COLO829 (cell line): ENCODE data around the gene IFTAP.
"Not testable (repeated sequence)": the region's sequence is repeated elsewhere in the genome, so short reads cannot be mapped to it uniquely, and the experiment has no call there.

Experiments used
- DNase-seq: peaks from one replicate; pipeline ENCODE4 v3.0.0; 2012; ENCODE audit warnings: low spot score

The IFTAP gene

GRCh38 chr11:36638556-36638955 is 44.3 kb downstream of the IFTAP start:
- no peak for DNase-seq

GRCh38 chr11:36657610-36658267 is 63.4 kb downstream of the IFTAP start:
- DNase-seq = no peak

GRCh38 chr11:36661359-36661758 is 67.1 kb downstream of the IFTAP start:
- not testable (repeated sequence) for DNase-seq

- DNase-seq = peak; percentile 28
Measured at GRCh38 chr11:36672815-36673450, 78.6 kb downstream of the IFTAP start.

DNA sequence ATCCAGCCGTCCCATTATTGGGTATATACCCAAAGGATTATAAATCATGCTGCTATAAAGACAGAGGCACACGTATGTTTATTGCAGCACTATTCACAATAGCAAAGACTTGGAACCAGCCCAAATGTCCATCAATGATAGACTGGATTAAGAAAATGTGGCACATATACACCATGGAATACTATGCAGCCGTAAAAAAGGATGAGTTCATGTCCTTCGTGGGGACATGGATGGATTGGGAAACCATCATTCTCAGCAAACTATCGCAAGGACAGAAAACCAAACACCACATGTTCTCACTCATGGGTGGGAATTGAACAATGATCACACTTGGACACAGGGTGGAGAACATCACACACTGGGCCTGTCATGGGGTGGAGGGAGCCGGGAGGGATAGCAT is 85.2 kb downstream of the IFTAP start:
- DNase-seq = not testable (repeated sequence)

DNA sequence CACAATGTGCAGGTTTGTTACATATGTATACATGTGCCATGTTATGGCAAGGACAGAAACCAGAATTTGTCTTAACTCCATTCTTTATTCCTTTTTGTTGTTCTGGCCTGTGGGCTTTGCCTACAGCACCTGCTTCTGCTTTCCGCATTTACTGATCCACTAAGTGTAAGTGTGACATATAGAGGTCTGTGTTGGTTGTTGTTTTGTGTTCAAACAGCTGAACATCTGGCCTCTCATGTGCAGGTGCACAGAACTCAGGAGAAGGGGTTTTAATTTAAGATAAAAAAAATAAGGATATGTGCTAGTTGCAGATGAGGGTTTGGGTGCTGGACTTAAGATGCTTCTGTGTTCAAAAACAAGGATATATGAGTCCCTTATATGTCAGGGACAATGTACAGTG is 89.5 kb downstream of the IFTAP start:
- no peak for DNase-seq

DNA sequence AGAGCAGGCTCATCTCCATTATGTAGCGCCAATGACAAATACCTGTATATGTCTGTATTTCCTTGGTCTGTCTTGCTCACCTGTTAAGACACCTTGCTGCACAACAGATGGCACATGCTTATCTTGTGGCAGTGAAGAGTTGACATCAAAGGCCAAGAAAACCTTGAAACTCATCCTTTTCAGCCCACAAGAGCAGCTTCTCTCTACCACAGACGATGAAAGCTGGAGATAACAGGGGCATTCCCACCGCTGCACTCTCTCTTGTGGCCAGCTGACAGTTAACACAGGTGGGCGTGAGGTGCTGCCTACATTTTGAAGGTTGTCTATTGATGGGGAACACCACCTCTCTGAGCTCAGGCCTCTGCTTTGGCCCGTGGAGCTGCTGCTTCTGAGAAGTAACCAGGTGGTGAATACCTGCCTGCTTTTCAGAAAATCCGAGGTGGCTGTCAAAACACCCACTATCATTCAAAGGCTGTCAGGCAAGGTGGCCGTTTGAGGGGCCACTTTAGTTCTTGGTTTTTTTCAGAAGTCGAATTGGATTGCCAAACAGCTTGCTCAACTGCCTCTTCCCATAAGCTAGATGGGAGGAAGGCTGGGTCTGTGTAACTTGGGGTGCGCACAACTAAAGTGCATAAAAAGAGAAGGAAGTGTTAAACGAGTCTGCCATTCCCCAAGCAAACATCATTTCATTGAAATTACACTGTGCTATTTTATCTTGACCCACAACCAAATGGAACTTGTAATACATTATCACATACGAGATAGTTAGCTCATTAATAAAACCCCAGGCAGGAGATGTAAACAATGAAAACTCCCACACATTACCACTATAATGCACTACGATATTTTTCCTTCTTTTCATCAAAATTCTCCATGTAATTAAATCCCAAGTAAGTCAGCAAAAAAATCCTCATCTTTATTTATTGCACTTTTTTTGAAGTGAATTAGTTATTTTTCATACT is 90.8 kb downstream of the IFTAP start:
- no peak for DNase-seq

GRCh38 chr11:36688132-36688531 is 93.8 kb downstream of the IFTAP start:
- DNase-seq = no peak

GRCh38 chr11:36688571-36689291 is 94.4 kb downstream of the IFTAP start:
- no peak for DNase-seq

DNA sequence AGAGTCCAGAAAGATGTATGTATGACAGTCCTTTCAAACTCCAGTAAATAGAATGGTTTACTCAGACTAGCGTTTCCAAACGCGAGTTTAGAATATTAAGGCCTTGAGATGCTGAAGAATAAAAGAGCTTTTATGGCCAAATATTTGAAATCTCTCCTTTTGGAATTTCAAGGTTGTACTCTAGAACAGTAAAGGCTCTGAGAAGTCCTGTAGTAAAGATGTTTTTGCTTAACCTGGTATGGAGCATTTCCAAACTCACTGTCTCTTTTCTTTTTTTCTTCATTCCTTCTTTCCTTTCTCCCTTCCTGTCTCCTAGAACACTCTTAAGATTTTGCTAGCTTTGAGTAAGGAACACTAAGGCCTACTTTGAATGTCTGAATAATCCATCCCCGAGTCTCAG is 95.1 kb downstream of the IFTAP start:
- no peak for DNase-seq

DNA sequence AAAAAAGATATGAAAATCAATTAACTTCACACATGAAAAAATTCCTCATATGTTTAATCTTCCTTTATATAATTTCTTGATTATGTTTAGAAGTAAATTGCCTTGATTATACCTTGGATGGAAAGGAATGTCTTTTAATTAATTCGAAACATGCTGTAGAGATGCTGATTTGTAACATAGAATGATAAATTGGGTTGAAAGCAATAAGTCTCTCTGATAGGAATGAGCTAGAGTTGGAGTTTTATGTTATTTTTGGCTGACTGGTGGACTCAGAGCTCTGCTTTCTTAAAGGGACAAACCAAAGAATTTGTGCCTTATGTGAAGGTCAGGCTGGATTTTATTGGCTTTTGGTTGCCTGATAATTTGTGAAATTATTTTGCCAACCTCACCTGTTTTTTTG is 98.4 kb downstream of the IFTAP start:
- no peak for DNase-seq

DNA sequence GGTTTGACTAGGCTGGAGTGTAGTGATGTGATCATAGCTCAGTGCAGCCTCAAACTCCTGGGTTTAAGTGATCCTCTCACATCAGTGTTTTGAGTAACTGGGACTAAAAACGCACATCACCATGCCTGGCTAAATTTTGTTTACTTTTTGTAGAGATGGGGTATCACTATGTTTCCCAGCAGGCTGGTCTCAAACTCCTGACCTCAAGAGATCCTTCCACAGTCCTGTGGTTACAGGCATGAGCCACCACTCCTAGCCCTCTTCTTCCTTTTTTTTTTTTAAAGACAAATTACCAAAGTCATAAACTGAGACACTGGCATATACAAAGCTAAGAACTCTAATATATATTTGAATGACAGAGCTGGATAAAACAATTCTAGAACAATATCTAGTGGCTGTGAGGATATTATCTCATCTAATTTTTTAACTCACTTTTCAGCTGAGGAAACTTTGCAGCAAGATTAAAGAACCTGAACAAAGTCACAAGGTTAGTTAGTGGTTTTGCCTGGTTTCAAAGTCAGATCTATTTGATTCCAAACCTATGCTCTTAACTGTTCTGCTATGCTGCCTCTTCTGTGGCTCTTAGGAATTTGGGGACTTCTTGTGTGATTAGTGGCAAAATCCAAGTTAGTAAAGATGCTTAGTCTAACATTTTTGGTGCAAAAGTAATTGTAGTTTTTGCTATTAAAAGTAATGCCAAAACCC is 99.0 kb downstream of the IFTAP start:
- no peak for DNase-seq

DNA sequence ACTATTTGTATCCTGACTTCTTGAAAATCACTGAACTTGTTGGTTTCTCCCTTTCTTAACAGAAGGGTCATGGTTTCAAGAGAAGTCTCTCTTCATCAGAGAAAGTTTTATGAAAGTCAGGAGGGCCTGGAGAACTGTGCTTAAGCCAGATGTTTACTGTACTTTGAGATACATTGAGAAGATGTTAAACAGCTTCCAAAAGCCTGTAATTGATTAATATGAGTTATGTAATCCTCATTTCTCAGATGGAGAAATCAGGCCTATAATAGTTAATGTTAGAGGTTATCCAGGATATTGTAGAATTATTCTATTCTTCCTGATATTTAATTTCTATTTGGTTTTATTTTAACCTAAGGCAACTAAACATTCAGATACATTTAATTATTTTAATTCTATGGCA is 100.8 kb downstream of the IFTAP start:
- no peak for DNase-seq

DNA sequence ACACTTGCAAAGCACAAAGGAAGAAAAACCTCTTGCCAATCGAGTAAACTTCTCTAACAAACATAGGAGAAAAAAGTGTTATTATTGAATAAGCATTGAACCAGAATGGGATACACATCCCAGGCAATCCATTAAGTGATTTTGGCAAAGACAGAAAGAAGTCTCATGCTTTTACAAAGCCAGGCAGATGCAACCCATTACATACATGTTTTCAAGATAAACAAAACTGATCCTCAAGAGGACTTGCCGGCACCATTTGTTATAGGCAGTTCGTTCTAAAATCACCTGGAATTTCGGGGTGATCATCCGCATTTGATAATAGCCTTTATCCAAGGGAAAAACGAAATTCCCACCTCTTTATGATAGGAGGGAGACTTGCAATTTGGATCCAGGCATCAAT is 101.3 kb downstream of the IFTAP start:
- DNase-seq = no peak

DNA sequence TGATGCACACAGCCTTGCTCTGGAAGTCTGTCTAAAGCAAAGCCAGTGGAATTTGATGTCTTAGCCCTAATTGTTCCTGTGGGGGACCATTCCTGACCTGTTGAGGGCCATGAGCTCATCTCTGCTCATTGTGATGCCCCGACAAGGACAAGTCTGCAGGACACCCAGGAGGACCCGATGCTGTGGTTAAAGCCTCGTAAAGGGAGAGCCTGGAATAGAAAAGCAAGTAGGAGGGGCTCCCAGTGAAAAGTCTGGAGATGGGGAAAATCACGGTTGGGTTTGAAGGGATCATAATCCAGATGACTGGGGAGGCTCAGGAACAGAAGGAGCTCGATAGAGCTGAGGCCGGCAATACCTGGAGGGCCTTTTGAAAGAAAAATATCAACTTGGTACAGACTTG is 102.2 kb downstream of the IFTAP start:
- no peak for DNase-seq

DNA sequence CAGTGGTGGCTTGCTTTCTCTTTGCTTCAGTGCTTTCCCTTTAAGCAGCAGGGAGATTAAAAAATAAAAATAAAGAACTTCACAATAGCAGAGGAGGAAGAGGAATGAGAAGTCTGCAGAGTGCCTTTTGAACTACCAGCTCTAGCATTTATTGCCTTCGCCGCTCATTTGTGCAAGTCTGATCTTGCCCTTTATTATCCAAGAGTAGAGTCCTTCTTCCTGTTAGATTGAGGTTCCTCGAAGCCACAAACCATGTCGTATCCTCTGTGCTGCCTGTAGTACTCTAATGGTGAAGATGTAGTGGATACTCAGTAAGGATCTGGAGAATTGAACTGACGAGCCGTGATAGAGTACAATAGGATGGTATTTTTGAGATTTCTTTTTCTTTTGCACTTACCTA is 105.0 kb downstream of the IFTAP start:
- DNase-seq = no peak

- no peak for DNase-seq
Measured at GRCh38 chr11:36700246-36700645, 105.9 kb downstream of the IFTAP start.

DNA sequence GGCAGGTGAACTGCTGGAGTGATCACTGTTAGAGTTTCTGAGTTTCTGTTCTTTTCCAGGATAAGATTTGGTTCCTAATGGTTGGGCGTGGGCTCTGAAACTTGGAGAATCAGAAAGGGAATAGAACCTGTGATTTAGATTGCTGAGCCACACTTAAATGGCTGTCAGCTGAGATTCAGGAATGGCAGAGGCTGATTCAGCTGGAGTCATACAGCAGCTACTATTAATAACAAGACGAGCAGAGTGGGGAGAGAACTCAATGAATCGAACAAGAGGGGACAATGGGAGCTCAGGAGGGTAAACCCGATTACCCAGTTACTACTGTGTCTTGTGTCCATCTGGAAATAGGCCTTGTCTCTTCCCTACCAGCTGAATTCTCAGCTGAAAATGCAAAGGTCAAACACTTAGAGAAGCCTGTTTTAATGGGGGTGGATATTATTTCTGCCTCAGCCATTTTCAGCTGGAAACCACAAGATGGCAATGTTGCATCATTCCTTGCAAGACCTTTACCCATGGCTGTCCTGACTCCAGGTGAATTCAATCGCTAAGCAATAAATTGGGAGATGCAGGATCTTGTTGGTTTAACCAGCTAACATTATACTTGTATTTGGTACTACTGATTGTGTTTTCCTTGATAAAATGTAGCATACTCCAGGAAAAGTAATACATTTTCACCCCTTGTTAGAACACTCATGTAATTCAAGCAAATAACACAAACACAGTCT is 108.2 kb downstream of the IFTAP start:
- peak; percentile 83 for DNase-seq

- DNase-seq = no peak
Measured at GRCh38 chr11:36703055-36703404, 108.7 kb downstream of the IFTAP start.
